Measurements from ENCODE around the gene MAGI2. TPM values are rescaled to one million over a fixed set of nuclear protein-coding genes. Genes with fewer than 3 reads are reported as not detected.

The MAGI2 gene
- total and polyA plus RNA-seq, 2 donors (not counting 3 experiments of a cell fraction or from before 2014, with no cell fraction given), result 0.28 to 6.0 TPM

DNA sequence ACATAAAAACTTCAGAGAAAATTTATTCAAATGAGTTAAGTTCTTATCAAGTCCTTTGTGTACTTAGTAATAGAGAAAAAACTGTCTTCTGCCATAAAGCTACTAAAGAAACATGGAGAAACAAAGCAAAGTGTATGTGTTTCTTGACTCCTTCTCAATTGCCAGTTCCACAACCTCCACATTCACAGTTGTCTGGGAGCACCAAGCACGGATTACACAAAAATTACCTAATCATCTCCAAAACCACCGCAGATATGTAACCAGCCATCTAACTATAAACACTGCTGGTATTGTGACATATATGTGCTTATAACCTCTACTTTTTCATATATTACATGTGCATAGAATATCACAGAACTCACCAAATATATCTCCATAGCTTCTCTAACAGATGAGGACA, 23.1 kb downstream of the MAGI2 start:
- dilution Hi-C loops (cut with MboI; ENCODE audit: extremely low pct_ligation_motif_present, low sequenced_read_pairs), result no loop called here
- no TSS peak for BruUV-seq (replicated peaks)
- intact Hi-C loops (cut with micrococcal nuclease), result no loop called here

More for the DNA sequence above, 23.1 kb downstream of the MAGI2 start:
- TF ChIP-seq GATA2 (IDR thresholded peaks at IDR 0.05; ENCODE audit: insufficient read depth, insufficient read length, low read depth, low read length) (no peak), FOS (IDR thresholded peaks at IDR 0.05; ENCODE audit: borderline replicate concordance, insufficient read depth, low read length) (no peak), MYC (IDR thresholded peaks at IDR 0.05; ENCODE audit: low read depth, low read length) (no peak), JUN (IDR thresholded peaks at IDR 0.05; ENCODE audit: borderline replicate concordance, insufficient read depth, insufficient read length, low read depth) (no peak), POLR2AphosphoS5 (IDR thresholded peaks at IDR 0.05; ENCODE audit: insufficient read depth, low read depth, low read length) (no peak), POLR2A (IDR thresholded peaks at IDR 0.05; ENCODE audit: low read depth, low read length) (no peak), EZH2 (IDR thresholded peaks at IDR 0.05; ENCODE audit: borderline replicate concordance, low read depth, low read length, severe bottlenecking) (no peak)
- TF ChIP-seq, protein P1, sequence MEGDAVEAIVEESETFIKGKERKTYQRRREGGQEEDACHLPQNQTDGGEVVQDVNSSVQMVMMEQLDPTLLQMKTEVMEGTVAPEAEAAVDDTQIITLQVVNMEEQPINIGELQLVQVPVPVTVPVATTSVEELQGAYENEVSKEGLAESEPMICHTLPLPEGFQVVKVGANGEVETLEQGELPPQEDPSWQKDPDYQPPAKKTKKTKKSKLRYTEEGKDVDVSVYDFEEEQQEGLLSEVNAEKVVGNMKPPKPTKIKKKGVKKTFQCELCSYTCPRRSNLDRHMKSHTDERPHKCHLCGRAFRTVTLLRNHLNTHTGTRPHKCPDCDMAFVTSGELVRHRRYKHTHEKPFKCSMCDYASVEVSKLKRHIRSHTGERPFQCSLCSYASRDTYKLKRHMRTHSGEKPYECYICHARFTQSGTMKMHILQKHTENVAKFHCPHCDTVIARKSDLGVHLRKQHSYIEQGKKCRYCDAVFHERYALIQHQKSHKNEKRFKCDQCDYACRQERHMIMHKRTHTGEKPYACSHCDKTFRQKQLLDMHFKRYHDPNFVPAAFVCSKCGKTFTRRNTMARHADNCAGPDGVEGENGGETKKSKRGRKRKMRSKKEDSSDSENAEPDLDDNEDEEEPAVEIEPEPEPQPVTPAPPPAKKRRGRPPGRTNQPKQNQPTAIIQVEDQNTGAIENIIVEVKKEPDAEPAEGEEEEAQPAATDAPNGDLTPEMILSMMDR (IDR thresholded peaks at IDR 0.05; ENCODE audit: extremely low read depth in 1 of 2, insufficient read depth in 1 of 2, low read depth in 1 of 2, low read length in 2 of 2), result no peak
- TF ChIP-seq, protein P2, sequence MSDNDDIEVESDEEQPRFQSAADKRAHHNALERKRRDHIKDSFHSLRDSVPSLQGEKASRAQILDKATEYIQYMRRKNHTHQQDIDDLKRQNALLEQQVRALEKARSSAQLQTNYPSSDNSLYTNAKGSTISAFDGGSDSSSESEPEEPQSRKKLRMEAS (IDR thresholded peaks at IDR 0.05; ENCODE audit: insufficient read depth, insufficient read length), result no peak
- no peaks in the 10 kb centered on the region for H3K36me3 ChIP-seq (ENCODE audit: control insufficient read depth in 2 of 2, extremely low read depth in 1 of 2, insufficient read depth in 2 of 2, low read length in 2 of 2)
- no peaks in the 10 kb centered on the region for H3K4me1 ChIP-seq (ENCODE audit: control insufficient read depth, extremely low read depth, insufficient read depth, low read length)
- H3K4me3 ChIP-seq (replicated peaks in 1 of 3; ENCODE audit: insufficient read depth in 1 of 3, low read depth in 1 of 3, low read length in 3 of 3), result no peak overlapping the region
- H4K20me1 ChIP-seq (replicated peaks; ENCODE audit: control insufficient read depth, extremely low read depth, insufficient read depth, low read length), result no peaks in the 10 kb centered on the region
- H3K27me3 ChIP-seq (ENCODE audit: control insufficient read depth in 2 of 2, insufficient read depth in 2 of 2, low read length in 2 of 2), result no peaks in the 10 kb centered on the region
- no peak overlapping the region for H3K9ac ChIP-seq (replicated peaks; ENCODE audit: extremely low read depth, insufficient read depth, low read length)
- no peaks in the 10 kb centered on the region for H3K9me1 ChIP-seq (replicated peaks; ENCODE audit: control insufficient read depth, extremely low read depth, insufficient read depth, low read length)
- FAIRE-seq (no peak), DNase-seq (ENCODE audit: low read depth, low spot score) (no peak)
- no peaks in the 10 kb centered on the region for H3K79me2 ChIP-seq (ENCODE audit: control insufficient read depth, insufficient read depth, low read length)
- no peak overlapping the region for H3K27ac ChIP-seq (ENCODE audit: insufficient read depth, low read depth, low read length)
- H3K4me2 ChIP-seq (ENCODE audit: insufficient read depth, low read length), result no peak overlapping the region
- ChIA-PET CTCF (interaction anchor here (0.9 to 1.6 kb wide), 3 partner anchors 9 to 12 kb away, joined by 3 read pairs; no protein-coding TSS in a partner anchor), POLR2A (no interaction called here)
- no peak overlapping the region for H2AFZ ChIP-seq (ENCODE audit: low read depth, low read length)
- H3K9me3 ChIP-seq (replicated peaks; ENCODE audit: control insufficient read depth, insufficient read depth, low read length), result no peaks in the 10 kb centered on the region
